ENCODE measurements around the gene APOL2.
"Not testable (repeated sequence)": the region's sequence is repeated elsewhere in the genome, so short reads cannot be mapped to it uniquely, and the experiment has no call there.

The APOL2 gene

GRCh38 chr22:36194971-36195370 is 44.4 kb downstream of the APOL2 start:
- TF ChIP-seq CTCF (IDR thresholded peaks at IDR 0.05; ENCODE audit: borderline replicate concordance, insufficient read depth, low read depth, low read length) = peak; percentile 71
- no peak overlapping the region for H3K4me3 ChIP-seq (ENCODE audit: low read depth, low read length)

- no peak overlapping the region for H3K4me3 ChIP-seq (ENCODE audit: low read depth, low read length)
- no peak for TF ChIP-seq CTCF (IDR thresholded peaks at IDR 0.05; ENCODE audit: borderline replicate concordance, insufficient read depth, low read depth, low read length)
These were observed 44.9 kb downstream of the APOL2 start for GRCh38 chr22:36194385-36194784.

- H3K4me3 ChIP-seq (ENCODE audit: low read depth, low read length) = no peak overlapping the region
- no peak for TF ChIP-seq CTCF (IDR thresholded peaks at IDR 0.05; ENCODE audit: borderline replicate concordance, insufficient read depth, low read depth, low read length)
These were observed 45.8 kb downstream of the APOL2 start for GRCh38 chr22:36193577-36193976.

GRCh38 chr22:36193171-36193570 is 46.2 kb downstream of the APOL2 start:
- no peak for TF ChIP-seq CTCF (IDR thresholded peaks at IDR 0.05; ENCODE audit: borderline replicate concordance, insufficient read depth, low read depth, low read length)
- no peak overlapping the region for H3K4me3 ChIP-seq (ENCODE audit: low read depth, low read length)

GRCh38 chr22:36192542-36192941 is 46.8 kb downstream of the APOL2 start:
- no peak for TF ChIP-seq CTCF (IDR thresholded peaks at IDR 0.05; ENCODE audit: borderline replicate concordance, insufficient read depth, low read depth, low read length)
- no peak overlapping the region for H3K4me3 ChIP-seq (ENCODE audit: low read depth, low read length)

GRCh38 chr22:36191106-36191836 is 48.1 kb downstream of the APOL2 start:
- no peak overlapping the region for H3K4me3 ChIP-seq (ENCODE audit: low read depth, low read length)
- no peak for TF ChIP-seq CTCF (IDR thresholded peaks at IDR 0.05; ENCODE audit: borderline replicate concordance, insufficient read depth, low read depth, low read length)

- H3K4me3 ChIP-seq (ENCODE audit: low read depth, low read length) = not testable (repeated sequence)
These were observed 51.5 kb downstream of the APOL2 start for GRCh38 chr22:36187862-36188261.

Measured in GM12875 (cell line).